IPS DF 6.9 (cell line): ENCODE data around the gene LRP4.

Experiments used
- DNase-seq: peaks from one replicate; pipeline ENCODE4 v3.0.0-alpha.2; 2013; ENCODE audit warnings: low read depth, low spot score
- H3K27ac ChIP-seq: one replicate; pipeline ENCODE4 v1.5.1; 2013; ENCODE audit warnings: low read length, control low read depth
- H3K27me3 ChIP-seq: 2 replicates; pipeline ENCODE4 v1.6.1; 2013; ENCODE audit warnings: mild to moderate bottlenecking, low read length; ENCODE audit not compliant: control insufficient read depth, insufficient read depth
- H3K36me3 ChIP-seq: 2 replicates; pipeline ENCODE4 v1.6.1; 2013; ENCODE audit warnings: low read length; ENCODE audit not compliant: control insufficient read depth, insufficient read depth
- H3K4me1 ChIP-seq: 2 replicates; pipeline ENCODE4 v1.6.1; 2013; ENCODE audit warnings: low read length; ENCODE audit not compliant: control insufficient read depth, insufficient read depth
- H3K4me3 ChIP-seq: 2 replicates; pipeline ENCODE4 v1.5.1; 2013; ENCODE audit warnings: mild to moderate bottlenecking, low read length
- H3K9me3 ChIP-seq: 2 replicates; pipeline ENCODE4 v1.6.1; 2013; ENCODE audit warnings: low read length, inconsistent platforms; ENCODE audit not compliant: control insufficient read depth, insufficient read depth
- WGBS: extraction: QIAGEN DNeasy Blood & Tissue Kit; methylation state at CpG from one replicate; pipeline ENCODE4 v1.1.7; 2013; ENCODE audit warnings: mixed read lengths, missing lambda C conversion rate; ENCODE audit not compliant: insufficient read length, insufficient coverage; 5-methylcytosine and 5-hydroxymethylcytosine counted together

The LRP4 gene

GRCh38 chr11:46850829-46851380 is 67.4 kb downstream of the LRP4 start:
- H3K27me3 ChIP-seq, result no peaks in the 10 kb centered on the region
- H3K4me1 ChIP-seq, result no peaks in the 10 kb centered on the region
- DNase-seq, result no peak
- H3K4me3 ChIP-seq, result no peak overlapping the region
- no peaks in the 10 kb centered on the region for H3K9me3 ChIP-seq
- no peak overlapping the region for H3K27ac ChIP-seq
- no peaks in the 10 kb centered on the region for H3K36me3 ChIP-seq
- WGBS, result no CpG with 5 or more reads among the region's 10 CpGs

GRCh38 chr11:46849631-46850030 is 68.7 kb downstream of the LRP4 start:
- no CpG with 5 or more reads among the region's 1 CpG for WGBS
- H3K4me1 ChIP-seq, result no peaks in the 10 kb centered on the region
- no peaks in the 10 kb centered on the region for H3K36me3 ChIP-seq
- no peak for DNase-seq
- H3K27me3 ChIP-seq, result no peaks in the 10 kb centered on the region
- H3K4me3 ChIP-seq, result no peak overlapping the region
- no peaks in the 10 kb centered on the region for H3K9me3 ChIP-seq
- no peak overlapping the region for H3K27ac ChIP-seq

GRCh38 chr11:46846510-46846830 is 71.9 kb downstream of the LRP4 start:
- H3K27me3 ChIP-seq, result no peaks in the 10 kb centered on the region
- no peak for DNase-seq
- no peak overlapping the region for H3K27ac ChIP-seq
- H3K4me3 ChIP-seq, result peak overlapping the region; percentile 87; the same call in 1 of the 2 replicates
- H3K4me1 ChIP-seq, result no peaks in the 10 kb centered on the region
- WGBS, result no CpG with 5 or more reads among the region's 6 CpGs
- H3K36me3 ChIP-seq, result no peaks in the 10 kb centered on the region
- H3K9me3 ChIP-seq, result no peaks in the 10 kb centered on the region

GRCh38 chr11:46845740-46846509 is 72.4 kb downstream of the LRP4 start, which contains the start of gene CKAP5:
Gene CKAP5 (minus strand): TSS chr11:46846280. CDS start chr11:46821231, 25,049 bp downstream.
- no peaks in the 10 kb centered on the region for H3K36me3 ChIP-seq
- peak; percentile 72 for DNase-seq
- no peaks in the 10 kb centered on the region for H3K9me3 ChIP-seq
- H3K27me3 ChIP-seq, result no peaks in the 10 kb centered on the region
- no CpG with 5 or more reads among the region's 83 CpGs for WGBS
- H3K4me3 ChIP-seq, result peak within 1 kb of the TSS; percentile 87
- H3K27ac ChIP-seq, result no peak within 1 kb of the TSS
- no peaks in the 10 kb centered on the region for H3K4me1 ChIP-seq

GRCh38 chr11:46845440-46845739 is 73.0 kb downstream of the LRP4 start:
- Histone ChIP-seq H3K4me1 (no peaks in the 10 kb centered on the region), H3K27ac (no peak overlapping the region), H3K9me3 (no peaks in the 10 kb centered on the region), H3K4me3 (peak overlapping the region; percentile 87), H3K27me3 (no peaks in the 10 kb centered on the region), H3K36me3 (no peaks in the 10 kb centered on the region)
- no CpG with 5 or more reads among the region's 12 CpGs for WGBS
- DNase-seq, result no peak

GRCh38 chr11:46840116-46840515 is 78.2 kb downstream of the LRP4 start:
- DNase-seq, result no peak
- Histone ChIP-seq H3K27ac (no peak overlapping the region), H3K27me3 (no peaks in the 10 kb centered on the region), H3K4me1 (no peaks in the 10 kb centered on the region; the same call in 1 of the 2 replicates), H3K9me3 (no peaks in the 10 kb centered on the region), H3K36me3 (no peaks in the 10 kb centered on the region), H3K4me3 (no peak overlapping the region)

- WGBS, result no CpG with 5 or more reads among the region's 6 CpGs
- H3K27ac ChIP-seq, result no peak overlapping the region
- no peak for DNase-seq
- H3K4me1 ChIP-seq, result peaks cover 2% of the 10 kb centered on the region; the same call in 1 of the 2 replicates
- H3K4me3 ChIP-seq, result no peak overlapping the region
- no peaks in the 10 kb centered on the region for H3K36me3 ChIP-seq
- H3K9me3 ChIP-seq, result no peaks in the 10 kb centered on the region
- no peaks in the 10 kb centered on the region for H3K27me3 ChIP-seq
These were observed 79.8 kb downstream of the LRP4 start for GRCh38 chr11:46838501-46838900.

- H3K4me3 ChIP-seq, result no peak overlapping the region
- no peaks in the 10 kb centered on the region for H3K27me3 ChIP-seq
- no peaks in the 10 kb centered on the region for H3K36me3 ChIP-seq
- H3K27ac ChIP-seq, result no peak overlapping the region
- peaks cover 2% of the 10 kb centered on the region; the same call in 1 of the 2 replicates for H3K4me1 ChIP-seq
- DNase-seq, result no peak
- no peaks in the 10 kb centered on the region for H3K9me3 ChIP-seq
These were observed 80.5 kb downstream of the LRP4 start for GRCh38 chr11:46837860-46838259.

- H3K27me3 ChIP-seq, result no peaks in the 10 kb centered on the region
- DNase-seq, result no peak
- H3K9me3 ChIP-seq, result no peaks in the 10 kb centered on the region
- H3K36me3 ChIP-seq, result no peaks in the 10 kb centered on the region
- no peak overlapping the region for H3K27ac ChIP-seq
- peaks cover 2% of the 10 kb centered on the region; the same call in 1 of the 2 replicates for H3K4me1 ChIP-seq
- no peak overlapping the region for H3K4me3 ChIP-seq
These were observed 81.5 kb downstream of the LRP4 start for GRCh38 chr11:46836870-46837269.

- H3K36me3 ChIP-seq, result no peaks in the 10 kb centered on the region
- no CpG with 5 or more reads among the region's 1 CpG for WGBS
These were observed 81.9 kb downstream of the LRP4 start for GRCh38 chr11:46836431-46836830.

GRCh38 chr11:46835897-46836296 is 82.5 kb downstream of the LRP4 start:
- no peak for DNase-seq
- H3K9me3 ChIP-seq, result no peaks in the 10 kb centered on the region
- H3K27me3 ChIP-seq, result no peaks in the 10 kb centered on the region
- H3K4me1 ChIP-seq, result peaks cover 2% of the 10 kb centered on the region; the same call in 1 of the 2 replicates
- WGBS, result no CpG with 5 or more reads among the region's 3 CpGs
- H3K36me3 ChIP-seq, result no peaks in the 10 kb centered on the region
- no peak overlapping the region for H3K27ac ChIP-seq
- H3K4me3 ChIP-seq, result no peak overlapping the region

More at GRCh38 chr11:46836431-46836830, 81.9 kb downstream of the LRP4 start:
- no peaks in the 10 kb centered on the region for H3K27me3 ChIP-seq
- no peak overlapping the region for H3K4me3 ChIP-seq
- no peak for DNase-seq
- no peaks in the 10 kb centered on the region for H3K9me3 ChIP-seq
- H3K27ac ChIP-seq, result no peak overlapping the region
- H3K4me1 ChIP-seq, result peaks cover 2% of the 10 kb centered on the region; the same call in 1 of the 2 replicates
